Psoas muscle (tissue), 8 donors: ENCODE measurements around the gene SH2D3A. TPM values are rescaled to one million over a fixed set of nuclear protein-coding genes. Genes with fewer than 3 reads are reported as not detected.
"Not testable (repeated sequence)": the region's sequence is repeated elsewhere in the genome, so short reads cannot be mapped to it uniquely, and the experiment has no call there.

ENCODE experiments used
- ATAC-seq, 4 donors: fragments of 200-7000 bp; cut with Tn5 transposase; one replicate each; pipeline ENCODE4 v1.9.1; 2020; ENCODE audit warnings: moderate library complexity in 3 of 4, mild to moderate bottlenecking in 2 of 4
- DNase-seq, 2 donors: peaks; one replicate each; pipeline ENCODE4 v3.0.0-alpha.2; 2020
- H3K27ac ChIP-seq: fragments of 200-600 bp; one replicate; pipeline ENCODE4 v1.8.0; 2022
- H3K27me3 ChIP-seq, 3 donors: fragments of 200-600 bp in 1 of 3; one replicate each; pipeline versions ENCODE4 v1.6.1 to v1.8.0; 2013 to 2022; ENCODE audit warnings: low read length in 2 of 3, mild to moderate bottlenecking in 2 of 3, moderate library complexity in 1 of 3; ENCODE audit not compliant: insufficient read depth in 3 of 3
- H3K36me3 ChIP-seq, 2 donors: fragments of 200-600 bp in 1 of 2; one replicate each; pipeline versions ENCODE4 v1.6.1 to v1.8.0; 2013 to 2022; ENCODE audit warnings: low read depth in 1 of 2, mild to moderate bottlenecking in 1 of 2, moderate library complexity in 1 of 2; ENCODE audit not compliant: insufficient read depth in 1 of 2
- H3K4me1 ChIP-seq: fragments of 200-600 bp; one replicate; pipeline ENCODE4 v1.8.0; 2022
- H3K4me3 ChIP-seq: fragments of 200-600 bp; one replicate; pipeline ENCODE4 v1.8.0; 2022; ENCODE audit warnings: mild to moderate bottlenecking
- H3K9me3 ChIP-seq: fragments of 200-600 bp; one replicate; pipeline ENCODE4 v1.8.0; 2022
- WGBS, 3 donors: extraction: QIAGEN DNeasy Blood & Tissue Kit; methylation state at CpG; one replicate each; pipeline versions ENCODE4 v1.1.6 to v1.1.7; 2013; 5-methylcytosine and 5-hydroxymethylcytosine counted together
- intact Hi-C, 2 donors: fragments of 100-400 bp; cut with DNase I; formaldehyde crosslinking; loops; one replicate each; pipeline versions ENCODE4 v1.11.0 to v1.14.2; 2022
- polyA plus RNA-seq, 3 donors: library from polyadenylated mRNA; stranded (reverse); fragments of 200-250 nt; gene quantifications; one replicate each; pipeline ENCODE4 v1.2.3, GENCODE V29; 2013
- total RNA-seq, 4 donors: library from RNA; stranded (reverse); fragmentation: NEBNext Ultra II Directional in 2 of 4; extraction: Animal tissue kit (Norgen Biotek cat#: 25700) in 2 of 4; gene quantifications; one replicate each; pipeline versions ENCODE4 v1.2.1 to v1.2.4, GENCODE V29; 2021 to 2023
- TF ChIP-seq, protein P1 (sequence below): fragments of 200-600 bp; IDR thresholded peaks from one replicate; pipeline ENCODE4 v1.8.0; 2022; ENCODE audit warnings: antibody characterized with exemption
- donor health status: healthy with polysubstance abuse.
- donor health status: DM: no; HTN: no; CAD: no; lungs with moderate emphysema.
- donor health status: Bipolar disorder and iron deficiency.
- donor health status: healthy.
- donor health status: DM: yes; HTN: yes; CAD: no.
- donor health status: DM: no; HTN: no; CAD: no.
- donor health status: DM: no; HTN: no; CAD: no.
- donor health status: DM: yes; HTN: yes; CAD: no.

Gene SH2D3A
- total and polyA plus RNA-seq, 7 donors, result 0.07 to 0.17 (median 0.12) TPM; not detected in 3

DNA sequence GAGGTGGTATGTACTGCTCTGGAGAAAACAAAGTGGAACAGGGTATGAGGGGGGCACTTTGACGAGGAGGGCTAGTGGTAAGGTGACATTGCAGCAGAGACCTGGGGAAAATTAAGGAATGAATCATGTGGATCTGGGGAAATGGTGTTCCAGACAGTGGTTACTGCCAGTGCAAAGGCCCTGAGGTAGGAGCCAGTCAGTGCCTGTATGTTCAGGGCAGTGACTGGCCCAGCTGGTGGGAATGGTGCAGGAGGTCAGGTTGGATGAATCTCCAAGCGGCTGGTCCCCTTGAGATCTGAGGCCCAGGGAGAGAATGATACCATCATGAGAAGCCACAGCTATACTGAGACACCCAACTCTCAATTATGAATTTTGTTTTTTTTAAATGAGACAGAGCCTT is 10.2 kb upstream of the SH2D3A start:
- no peak for ATAC-seq
- 71 to 75% (median 74%) methylated on average over 2 of the region's 2 CpGs for WGBS, 3 donors
- H3K36me3 ChIP-seq, result no peaks in the 10 kb centered on the region
- H3K4me3 ChIP-seq, result no peak overlapping the region
- no peak overlapping the region for H3K27ac ChIP-seq
- TF ChIP-seq, protein P1, sequence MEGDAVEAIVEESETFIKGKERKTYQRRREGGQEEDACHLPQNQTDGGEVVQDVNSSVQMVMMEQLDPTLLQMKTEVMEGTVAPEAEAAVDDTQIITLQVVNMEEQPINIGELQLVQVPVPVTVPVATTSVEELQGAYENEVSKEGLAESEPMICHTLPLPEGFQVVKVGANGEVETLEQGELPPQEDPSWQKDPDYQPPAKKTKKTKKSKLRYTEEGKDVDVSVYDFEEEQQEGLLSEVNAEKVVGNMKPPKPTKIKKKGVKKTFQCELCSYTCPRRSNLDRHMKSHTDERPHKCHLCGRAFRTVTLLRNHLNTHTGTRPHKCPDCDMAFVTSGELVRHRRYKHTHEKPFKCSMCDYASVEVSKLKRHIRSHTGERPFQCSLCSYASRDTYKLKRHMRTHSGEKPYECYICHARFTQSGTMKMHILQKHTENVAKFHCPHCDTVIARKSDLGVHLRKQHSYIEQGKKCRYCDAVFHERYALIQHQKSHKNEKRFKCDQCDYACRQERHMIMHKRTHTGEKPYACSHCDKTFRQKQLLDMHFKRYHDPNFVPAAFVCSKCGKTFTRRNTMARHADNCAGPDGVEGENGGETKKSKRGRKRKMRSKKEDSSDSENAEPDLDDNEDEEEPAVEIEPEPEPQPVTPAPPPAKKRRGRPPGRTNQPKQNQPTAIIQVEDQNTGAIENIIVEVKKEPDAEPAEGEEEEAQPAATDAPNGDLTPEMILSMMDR, result no peak
- intact Hi-C loops, result no loop called here
- peaks cover 0 to under 1% (median 0%) of the 10 kb centered on the region in 3 donors for H3K27me3 ChIP-seq
- DNase-seq, result no peak
- no peaks in the 10 kb centered on the region for H3K4me1 ChIP-seq
- H3K9me3 ChIP-seq, result no peaks in the 10 kb centered on the region

DNA sequence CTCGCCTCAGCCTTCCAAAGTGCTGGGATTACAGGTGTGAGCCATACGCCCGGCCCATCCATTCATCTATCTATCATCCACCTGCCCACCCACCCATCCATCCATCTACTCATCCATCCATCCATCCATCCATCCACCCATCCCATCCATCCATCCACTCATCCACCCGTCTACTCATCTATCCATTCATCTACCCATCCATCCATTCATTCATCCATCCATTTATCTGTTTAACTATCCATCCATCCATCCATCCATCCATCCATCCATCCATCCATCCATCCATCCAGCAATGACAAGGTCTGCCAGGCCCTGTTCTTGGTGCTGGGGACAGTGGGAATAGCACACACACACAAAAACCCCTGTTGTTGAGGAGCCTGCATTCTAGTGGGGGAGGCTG is 9.8 kb upstream of the SH2D3A start:
- no peaks in the 10 kb centered on the region for H3K36me3 ChIP-seq
- TF ChIP-seq, protein P1, result no peak
- no peak for ATAC-seq
- H3K27ac ChIP-seq, result no peak overlapping the region
- H3K9me3 ChIP-seq, result no peaks in the 10 kb centered on the region
- no peak overlapping the region for H3K4me3 ChIP-seq
- no peak for DNase-seq
- intact Hi-C loops, result no loop called here
- 89 to 92% (median 91%) methylated on average over 4 of the region's 4 CpGs for WGBS, 3 donors
- no peaks in the 10 kb centered on the region for H3K4me1 ChIP-seq
- no peaks in the 10 kb centered on the region for H3K27me3 ChIP-seq

DNA sequence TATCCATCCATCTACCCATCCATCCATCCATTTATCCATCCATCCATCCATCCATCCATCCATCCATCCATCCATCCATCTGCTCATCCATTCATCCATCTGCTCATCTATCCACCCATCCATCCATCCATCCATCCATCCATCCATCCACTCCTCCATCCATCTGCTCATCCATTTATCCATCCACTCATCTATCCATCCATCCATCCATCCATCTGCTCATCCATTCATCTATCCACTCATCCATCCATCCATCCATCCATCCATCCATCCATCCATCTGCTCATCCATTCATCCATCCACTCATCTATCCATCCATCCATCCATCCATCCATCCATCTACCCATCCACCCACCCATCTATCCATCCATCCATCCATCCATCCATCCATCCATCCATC is 8.8 kb upstream of the SH2D3A start:
- H3K9me3 ChIP-seq, DNase-seq, ATAC-seq, H3K4me3 ChIP-seq, intact Hi-C loops, H3K27me3 ChIP-seq, H3K36me3 ChIP-seq, H3K27ac ChIP-seq, H3K4me1 ChIP-seq: not testable (repeated sequence)

DNA sequence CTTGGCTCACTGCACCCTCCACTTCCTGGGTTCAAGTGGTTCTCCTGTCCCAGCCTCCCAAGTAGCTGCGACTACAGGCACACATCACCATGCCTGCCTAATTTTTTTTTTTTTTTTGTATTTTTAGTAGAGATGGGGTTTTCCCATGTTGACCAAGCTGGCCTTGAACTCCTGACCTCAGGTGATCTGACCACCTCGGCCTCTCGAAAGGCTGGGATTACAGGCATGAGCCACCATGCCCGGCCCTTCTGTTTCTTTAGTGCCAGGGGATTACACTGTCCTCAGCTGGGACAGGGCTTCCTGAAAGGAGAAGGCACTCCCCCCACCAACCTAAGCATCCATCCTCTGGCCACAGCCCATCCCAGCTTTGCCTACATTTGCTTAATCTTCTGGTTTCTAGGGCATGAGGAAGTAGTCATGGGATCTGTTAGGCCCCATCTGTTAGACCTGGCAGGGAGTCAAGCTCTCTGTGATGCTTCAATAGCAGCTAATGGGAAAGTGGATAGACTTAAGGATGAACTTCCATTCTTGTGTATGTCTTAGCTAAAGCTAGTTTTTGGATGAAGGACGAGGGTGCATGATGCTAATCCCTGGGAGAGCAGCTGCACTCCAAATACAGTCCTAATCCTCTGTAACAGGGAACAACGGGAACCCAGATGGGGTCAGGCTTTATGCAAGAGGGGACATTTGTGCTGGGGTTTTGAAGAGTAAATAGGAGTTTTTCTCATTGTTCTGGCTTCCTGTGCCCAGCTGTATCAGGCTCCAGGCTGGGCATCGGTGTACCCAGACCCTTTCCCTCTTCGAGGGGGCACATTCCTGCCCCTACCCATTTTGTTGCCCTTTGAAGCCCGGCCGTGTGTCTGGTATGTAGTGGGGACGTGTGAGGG is 7.8 kb upstream of the SH2D3A start:
- no peak for ATAC-seq
- WGBS, 3 donors, result 61 to 70% (median 68%) methylated on average over 11 of the region's 11 CpGs
- intact Hi-C loops, result no loop called here

DNA sequence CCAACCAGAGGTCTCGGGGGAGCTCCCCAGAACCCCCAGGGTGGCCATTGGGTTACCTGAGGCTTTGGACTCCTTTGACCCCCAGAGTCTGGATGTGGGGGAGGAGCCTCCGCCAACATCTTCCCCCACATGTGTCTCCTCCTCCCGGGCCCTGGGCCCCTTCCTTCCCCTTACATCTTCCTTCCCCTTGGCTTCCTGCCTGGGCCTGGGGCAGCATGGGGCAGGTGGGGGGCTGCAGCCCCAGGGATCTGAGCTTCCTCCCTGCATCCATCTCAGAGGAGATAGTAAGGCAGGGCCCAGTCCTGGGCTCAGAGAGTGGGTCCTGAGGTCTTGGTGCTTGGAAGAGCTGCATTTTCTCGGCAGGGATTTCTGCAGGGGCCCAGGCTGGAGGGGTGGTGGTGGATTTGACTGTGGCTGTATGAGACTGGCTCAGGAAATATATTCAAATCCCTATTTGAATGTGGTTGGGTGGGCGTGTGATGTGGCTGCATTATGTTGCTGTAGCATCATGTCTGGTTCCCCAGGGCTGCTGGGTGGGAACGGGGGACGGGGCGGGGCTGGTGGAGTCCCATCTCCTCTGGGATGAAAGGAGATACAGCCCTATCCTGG is 6.2 kb upstream of the SH2D3A start:
- peaks cover 0 to under 1% (median 0%) of the 10 kb centered on the region in 3 donors for H3K27me3 ChIP-seq
- DNase-seq, result peak in 1 of 2 donors; percentile 60
- TF ChIP-seq, protein P1, result no peak
- ATAC-seq, result no peak
- H3K27ac ChIP-seq, result no peak overlapping the region
- 34 to 45% (median 39%) methylated on average over 8 of the region's 8 CpGs for WGBS, 3 donors
- no peaks in the 10 kb centered on the region for H3K9me3 ChIP-seq
- H3K36me3 ChIP-seq, result no peaks in the 10 kb centered on the region
- no peaks in the 10 kb centered on the region for H3K4me1 ChIP-seq
- peak overlapping the region; percentile 46 for H3K4me3 ChIP-seq
- intact Hi-C loops, result loop anchor here in 1 of 2 donors (2.0 kb wide), 1 partner anchor 141 kb away; no protein-coding TSS in a partner anchor

More for the DNA sequence above, 7.8 kb upstream of the SH2D3A start:
- Histone ChIP-seq H3K36me3 (no peaks in the 10 kb centered on the region), H3K27ac (no peak overlapping the region), H3K4me1 (no peaks in the 10 kb centered on the region), H3K4me3 (no peak overlapping the region), H3K27me3 (no peaks in the 10 kb centered on the region), H3K9me3 (no peaks in the 10 kb centered on the region)
- no peak for DNase-seq
- TF ChIP-seq, protein P1, result no peak
